Measurements from ENCODE around the gene CSF3.

DNA sequence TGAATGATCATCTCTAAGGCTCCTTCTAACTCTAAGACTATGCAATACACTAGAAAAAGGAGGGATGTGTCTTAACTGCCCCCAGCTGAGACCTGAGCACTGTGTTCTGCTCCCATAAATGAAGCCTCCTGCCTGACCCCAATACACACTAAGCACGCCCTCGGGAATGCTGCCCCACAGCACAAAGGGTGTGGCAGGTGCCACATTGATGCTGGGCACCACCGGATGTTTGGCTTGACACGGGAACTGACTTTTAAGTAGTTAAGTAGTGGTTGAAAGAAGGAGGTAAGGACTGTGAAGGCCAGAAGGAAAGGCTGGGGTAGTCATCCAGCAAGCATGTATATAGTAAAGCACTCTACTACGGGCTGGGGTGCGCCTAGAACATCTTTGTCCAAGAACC is 48.5 kb upstream of the CSF3 start:
- TF ChIP-seq, protein P1, sequence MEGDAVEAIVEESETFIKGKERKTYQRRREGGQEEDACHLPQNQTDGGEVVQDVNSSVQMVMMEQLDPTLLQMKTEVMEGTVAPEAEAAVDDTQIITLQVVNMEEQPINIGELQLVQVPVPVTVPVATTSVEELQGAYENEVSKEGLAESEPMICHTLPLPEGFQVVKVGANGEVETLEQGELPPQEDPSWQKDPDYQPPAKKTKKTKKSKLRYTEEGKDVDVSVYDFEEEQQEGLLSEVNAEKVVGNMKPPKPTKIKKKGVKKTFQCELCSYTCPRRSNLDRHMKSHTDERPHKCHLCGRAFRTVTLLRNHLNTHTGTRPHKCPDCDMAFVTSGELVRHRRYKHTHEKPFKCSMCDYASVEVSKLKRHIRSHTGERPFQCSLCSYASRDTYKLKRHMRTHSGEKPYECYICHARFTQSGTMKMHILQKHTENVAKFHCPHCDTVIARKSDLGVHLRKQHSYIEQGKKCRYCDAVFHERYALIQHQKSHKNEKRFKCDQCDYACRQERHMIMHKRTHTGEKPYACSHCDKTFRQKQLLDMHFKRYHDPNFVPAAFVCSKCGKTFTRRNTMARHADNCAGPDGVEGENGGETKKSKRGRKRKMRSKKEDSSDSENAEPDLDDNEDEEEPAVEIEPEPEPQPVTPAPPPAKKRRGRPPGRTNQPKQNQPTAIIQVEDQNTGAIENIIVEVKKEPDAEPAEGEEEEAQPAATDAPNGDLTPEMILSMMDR (IDR thresholded peaks at IDR 0.05), result no peak
- no peak for TF ChIP-seq EZH2 (IDR thresholded peaks at IDR 0.05; ENCODE audit: borderline replicate concordance, insufficient read depth, low read depth, low read length, poor library complexity, severe bottlenecking)

Data from B cell (primary cell).